VCaP (cell line): ENCODE data around the gene CADPS.

Experiments used
- H3K27ac ChIP-seq: fragments of 450-650 bp; 2 replicates; pipeline ENCODE4 v1.5.1; 2017
- CTCF ChIP-seq: fragments of 450-650 bp; conservative IDR thresholded peaks from 2 replicates; pipeline ENCODE4 v1.5.1; 2017; ENCODE audit warnings: mild to moderate bottlenecking, moderate library complexity

Gene CADPS

GRCh38 chr3:62724503-62724902 lies 150.7 kb downstream of the CADPS start:
- no peak for TF ChIP-seq CTCF
- no peak overlapping the region for H3K27ac ChIP-seq

GRCh38 chr3:62723914-62724217 lies 151.3 kb downstream of the CADPS start:
- TF ChIP-seq CTCF: no peak
- no peak overlapping the region for H3K27ac ChIP-seq

- no peak overlapping the region for H3K27ac ChIP-seq
- no peak for TF ChIP-seq CTCF
Observed at GRCh38 chr3:62723166-62723913, 151.9 kb downstream of the CADPS start.

GRCh38 chr3:62722344-62722743 lies 152.9 kb downstream of the CADPS start:
- no peak for TF ChIP-seq CTCF
- H3K27ac ChIP-seq: no peak overlapping the region

GRCh38 chr3:62718515-62719320 lies 156.5 kb downstream of the CADPS start:
- H3K27ac ChIP-seq: peak overlapping the region; percentile 7; the same call in 1 of the 2 replicates
- TF ChIP-seq CTCF: no peak

GRCh38 chr3:62718011-62718410 lies 157.2 kb downstream of the CADPS start:
- no peak for TF ChIP-seq CTCF
- H3K27ac ChIP-seq: no peak overlapping the region

GRCh38 chr3:62712746-62713145 lies 162.5 kb downstream of the CADPS start:
- H3K27ac ChIP-seq: no peak overlapping the region; the same call in 1 of the 2 replicates
- no peak for TF ChIP-seq CTCF
